HG03066 (cell line): Measurements from ENCODE around the gene SGPL1.
A peak's percentile ranks its signal among the peaks of the same experiment; 100 is the strongest.
"Not testable (repeated sequence)": the region's sequence is repeated elsewhere in the genome, so short reads cannot be mapped to it uniquely, and the experiment has no call there.

Experiments used
- ATAC-seq: cut with Tn5 transposase; IDR thresholded peaks from one replicate; pipeline ENCODE4 v1.9.1; 2021; ENCODE audit warnings: low read depth; ENCODE audit not compliant: unreplicated experiment

The SGPL1 gene, protein sequence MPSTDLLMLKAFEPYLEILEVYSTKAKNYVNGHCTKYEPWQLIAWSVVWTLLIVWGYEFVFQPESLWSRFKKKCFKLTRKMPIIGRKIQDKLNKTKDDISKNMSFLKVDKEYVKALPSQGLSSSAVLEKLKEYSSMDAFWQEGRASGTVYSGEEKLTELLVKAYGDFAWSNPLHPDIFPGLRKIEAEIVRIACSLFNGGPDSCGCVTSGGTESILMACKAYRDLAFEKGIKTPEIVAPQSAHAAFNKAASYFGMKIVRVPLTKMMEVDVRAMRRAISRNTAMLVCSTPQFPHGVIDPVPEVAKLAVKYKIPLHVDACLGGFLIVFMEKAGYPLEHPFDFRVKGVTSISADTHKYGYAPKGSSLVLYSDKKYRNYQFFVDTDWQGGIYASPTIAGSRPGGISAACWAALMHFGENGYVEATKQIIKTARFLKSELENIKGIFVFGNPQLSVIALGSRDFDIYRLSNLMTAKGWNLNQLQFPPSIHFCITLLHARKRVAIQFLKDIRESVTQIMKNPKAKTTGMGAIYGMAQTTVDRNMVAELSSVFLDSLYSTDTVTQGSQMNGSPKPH

DNA sequence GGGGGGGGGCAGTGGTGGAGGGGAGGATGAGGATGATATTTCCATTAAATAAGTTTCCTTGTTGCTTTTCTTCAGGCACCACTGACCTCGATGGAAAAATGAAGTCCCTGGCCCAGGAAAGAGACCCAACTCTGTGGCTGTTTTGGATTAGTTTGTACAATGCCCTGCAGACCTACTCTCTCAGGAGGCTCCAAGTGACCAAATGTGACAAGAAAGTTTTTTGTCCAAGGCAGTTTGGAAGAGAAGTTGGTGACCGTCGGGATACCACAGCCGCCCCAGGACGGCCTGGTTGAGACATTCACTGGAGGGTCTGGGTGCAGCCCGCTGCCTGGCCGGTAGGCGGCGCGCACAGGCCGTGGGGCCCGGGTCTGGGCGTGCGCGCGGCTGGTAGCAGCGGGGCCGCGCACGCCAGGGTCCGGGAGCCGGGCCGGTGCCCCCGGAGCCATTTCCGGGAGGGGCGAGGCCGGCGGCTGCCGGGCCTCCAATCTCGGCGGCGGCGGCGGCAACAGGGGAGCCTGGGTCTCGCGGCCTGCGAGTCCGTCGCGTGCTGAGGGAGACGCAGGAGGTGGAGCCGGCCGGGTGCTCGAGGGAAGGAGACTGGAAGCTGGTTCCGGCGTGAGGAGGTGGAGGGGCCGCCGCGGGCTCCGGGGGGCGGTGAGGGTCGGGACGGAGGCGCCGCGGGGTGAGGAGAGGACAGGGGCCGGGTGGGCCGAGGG lies at the start of gene SGPL1:
TSS of gene SGPL1 (plus strand) at position 445 of the 716 bp plus-strand sequence. CDS start 906 bp downstream, outside the sequence.
- peak; percentile 81 for ATAC-seq

DNA sequence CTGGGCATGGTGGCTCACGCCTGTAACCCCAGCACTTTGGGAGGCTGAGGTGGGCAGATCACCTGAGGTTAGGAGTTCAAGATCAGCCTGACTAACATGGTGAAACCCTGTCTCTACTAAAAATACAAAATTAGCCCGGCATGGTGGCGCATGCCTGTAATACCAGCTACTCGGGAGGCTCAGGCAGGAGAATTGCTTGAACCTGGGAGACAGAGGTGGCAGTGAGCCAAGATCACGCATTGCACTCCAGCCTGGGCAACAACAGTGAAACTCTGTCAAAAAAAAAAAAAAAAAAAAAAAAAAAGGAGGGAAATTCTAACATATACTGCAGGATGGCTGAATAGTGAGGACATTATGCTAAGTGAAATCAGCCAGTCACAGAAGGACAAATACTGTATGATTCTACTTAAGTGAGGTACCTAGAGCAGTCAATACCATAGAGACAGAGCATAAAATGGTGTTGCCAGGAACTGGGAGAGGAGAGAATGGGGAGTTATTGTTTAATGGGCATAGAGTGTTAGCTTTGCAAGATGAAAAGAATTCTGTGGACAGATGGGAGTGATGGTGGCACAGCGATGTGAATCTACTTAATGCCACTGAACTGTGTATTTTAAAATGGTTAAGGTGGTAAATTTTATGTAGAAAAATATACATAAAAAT lies 47.6 kb upstream of the SGPL1 start:
- not testable (repeated sequence) for ATAC-seq

DNA sequence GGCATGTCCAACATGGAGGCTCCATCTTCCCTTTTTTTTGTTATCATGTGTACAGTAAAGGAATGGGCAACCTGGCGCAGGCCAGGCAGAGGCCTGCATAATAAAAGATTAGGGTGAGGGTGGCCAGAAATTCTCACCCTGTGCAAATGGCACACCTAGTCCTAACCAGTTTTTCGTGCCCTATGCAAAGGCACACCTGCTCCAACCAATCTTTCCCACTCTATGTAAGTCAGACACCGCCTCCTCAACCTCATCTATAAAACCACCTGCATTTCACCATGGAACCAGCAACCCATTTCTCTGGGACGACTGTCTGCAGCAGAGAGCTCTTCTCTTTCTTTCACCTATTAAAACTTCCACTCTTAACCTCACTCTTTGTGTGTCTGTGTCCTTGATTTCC lies 46.6 kb upstream of the SGPL1 start:
- ATAC-seq = no peak

DNA sequence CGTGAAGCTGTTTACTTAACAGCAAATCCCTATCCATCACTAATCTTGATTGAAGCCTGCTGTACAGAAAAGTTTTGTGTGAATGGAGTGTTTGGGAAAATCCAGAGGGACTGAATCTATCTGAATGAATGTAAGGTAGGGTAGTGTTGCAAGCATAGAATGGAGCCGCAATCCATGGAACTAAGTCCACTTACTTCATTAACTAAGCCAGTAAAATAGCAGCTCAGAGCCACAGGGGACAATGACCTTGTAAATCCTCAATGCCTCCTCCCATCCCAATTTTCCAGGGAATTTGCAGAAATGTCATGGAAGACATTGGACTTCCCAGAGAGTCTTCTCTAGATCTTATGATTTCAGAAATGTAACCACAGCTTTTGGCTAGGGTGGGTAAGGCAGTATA lies 45.7 kb upstream of the SGPL1 start:
- ATAC-seq = no peak

DNA sequence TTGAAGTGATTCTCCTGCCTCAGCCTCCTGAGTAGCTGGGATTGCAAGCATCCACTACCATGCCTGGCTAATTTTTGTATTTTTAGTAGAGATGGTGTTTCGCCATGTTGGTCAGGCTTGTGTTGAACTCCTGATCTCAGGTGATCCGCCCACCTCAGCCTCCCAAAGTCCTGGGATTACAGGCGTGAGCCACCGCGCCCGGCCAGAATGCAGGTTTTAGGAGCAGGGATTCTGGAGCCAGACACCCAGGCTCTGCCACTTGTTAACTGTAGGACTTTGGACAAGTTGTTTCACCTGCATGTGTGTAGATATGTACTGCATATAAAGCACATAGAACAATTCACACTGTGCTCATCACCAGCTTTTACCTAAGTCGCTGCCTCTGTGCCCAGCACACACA lies 45.2 kb upstream of the SGPL1 start:
- ATAC-seq = not testable (repeated sequence)

DNA sequence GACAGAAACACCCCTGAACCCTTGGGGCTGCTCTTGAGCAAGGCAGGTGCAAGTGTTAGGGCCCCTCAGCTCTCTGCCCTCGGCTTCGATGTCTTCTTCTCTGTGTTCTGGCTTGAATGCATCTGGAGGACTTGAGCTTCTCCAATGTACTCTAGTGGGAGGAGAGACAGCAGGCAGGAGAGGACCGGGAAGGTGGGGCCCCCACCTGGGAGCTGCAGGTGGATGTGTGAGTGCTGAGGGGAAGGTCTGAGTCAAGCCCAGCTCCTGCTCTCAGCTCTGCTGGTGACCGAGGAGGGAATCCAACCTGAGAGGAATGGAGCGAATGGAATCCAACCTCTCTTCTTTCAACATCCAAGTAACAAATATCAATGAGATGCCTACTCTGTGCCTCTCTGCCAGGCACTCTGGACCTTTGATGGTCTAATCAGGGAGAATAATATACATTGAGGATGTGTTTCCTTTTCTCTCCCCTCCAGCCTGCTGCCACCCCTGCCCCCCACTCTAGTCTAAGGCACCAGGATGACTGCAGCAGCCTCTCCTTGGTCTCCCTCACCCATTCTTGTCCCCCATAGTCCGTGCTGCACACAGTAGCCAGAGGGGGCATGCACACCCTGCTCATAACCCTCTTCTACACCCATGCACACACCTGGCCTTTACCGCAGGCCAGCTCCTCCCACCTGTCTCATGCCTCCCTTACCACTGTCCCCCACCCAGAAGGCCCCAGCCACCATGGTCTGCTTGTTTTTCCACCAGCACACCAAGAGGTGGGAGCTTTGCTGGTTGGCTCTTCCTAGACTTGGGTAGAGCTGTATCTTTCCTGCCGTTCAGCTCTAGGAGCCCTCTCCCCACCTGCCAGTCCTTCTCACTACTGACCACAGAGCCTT lies 44.2 kb upstream of the SGPL1 start:
- no peak for ATAC-seq

DNA sequence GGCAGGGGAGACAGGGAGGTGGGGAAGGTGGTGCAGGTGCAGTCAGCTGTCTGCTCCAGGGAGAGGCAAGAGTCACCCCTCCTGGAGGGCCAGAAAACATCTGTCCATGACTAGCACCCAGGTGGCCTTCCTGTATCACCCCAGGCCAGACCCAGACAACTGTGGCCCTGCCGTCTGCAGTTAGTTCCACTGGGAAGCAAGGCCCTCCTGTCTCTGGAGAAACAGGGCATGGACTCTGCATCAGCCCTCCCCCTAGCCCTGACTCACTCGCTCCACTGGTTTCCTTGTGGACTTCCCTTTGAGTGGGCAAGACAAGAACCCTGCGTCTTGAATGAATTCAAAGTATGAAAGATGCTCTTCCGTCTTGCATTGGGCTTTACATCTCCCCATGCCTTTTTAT lies 43.1 kb upstream of the SGPL1 start:
- ATAC-seq = no peak

DNA sequence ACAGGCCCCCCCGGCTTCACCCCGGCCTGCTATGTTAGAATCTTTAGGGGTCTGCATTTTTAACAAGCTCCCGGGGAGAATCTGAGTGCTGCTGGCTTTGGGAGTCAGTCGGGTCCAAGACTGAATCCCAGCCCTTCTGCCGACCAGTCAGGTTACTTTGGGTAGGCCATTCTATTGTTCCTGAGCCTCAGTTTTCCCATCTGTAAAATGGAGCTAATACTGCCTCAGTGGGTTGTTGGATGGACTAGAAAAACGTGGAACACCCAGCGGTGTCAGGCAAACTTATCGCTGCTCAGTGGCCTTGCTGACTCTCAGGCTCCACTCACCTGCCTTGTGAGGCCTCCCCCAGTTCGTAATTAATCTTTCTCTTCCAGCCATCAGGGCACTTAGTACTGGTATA lies 42.3 kb upstream of the SGPL1 start:
- no peak for ATAC-seq

DNA sequence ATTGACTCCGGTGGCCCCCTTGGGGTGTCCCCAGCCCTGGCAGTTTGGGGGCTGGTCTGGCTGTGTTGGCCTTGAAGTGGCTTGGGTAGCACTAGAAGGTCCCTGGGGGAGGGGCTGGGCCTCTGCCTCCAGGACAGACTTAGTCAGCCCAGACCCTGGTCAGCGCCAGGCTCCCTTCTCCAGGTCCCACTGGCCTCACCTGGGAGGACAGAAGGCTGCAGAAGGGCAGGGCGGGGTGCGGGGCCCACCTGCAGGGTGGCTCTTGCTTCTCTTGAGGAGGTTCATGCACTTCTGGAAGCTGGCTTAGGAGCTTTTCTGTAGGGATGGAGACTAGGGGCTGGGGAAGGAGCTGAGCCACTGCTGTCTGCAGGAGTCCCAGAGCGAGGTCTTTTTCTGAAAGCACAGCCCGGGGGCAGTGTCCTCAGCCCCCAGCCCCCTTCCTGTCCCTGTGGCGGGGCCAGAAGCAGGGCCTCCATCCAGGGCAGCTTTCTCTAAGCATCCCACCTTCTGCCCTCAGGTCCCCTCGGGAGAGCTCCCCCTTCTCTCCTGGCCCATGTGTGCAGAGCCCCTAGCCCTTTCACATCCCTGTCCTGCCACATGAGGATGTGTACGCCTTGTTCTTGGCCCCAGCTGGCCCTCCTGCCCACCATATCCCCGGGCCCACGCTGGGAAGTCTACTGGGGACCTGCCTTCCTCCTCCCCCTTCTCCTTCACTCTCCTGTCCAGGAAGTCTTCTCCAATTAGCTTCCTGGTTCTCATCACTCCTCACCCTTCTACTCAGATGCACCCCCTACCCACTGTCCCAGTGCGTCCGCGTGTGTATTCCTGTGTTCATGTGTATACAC lies 41.6 kb upstream of the SGPL1 start:
- ATAC-seq = no peak

DNA sequence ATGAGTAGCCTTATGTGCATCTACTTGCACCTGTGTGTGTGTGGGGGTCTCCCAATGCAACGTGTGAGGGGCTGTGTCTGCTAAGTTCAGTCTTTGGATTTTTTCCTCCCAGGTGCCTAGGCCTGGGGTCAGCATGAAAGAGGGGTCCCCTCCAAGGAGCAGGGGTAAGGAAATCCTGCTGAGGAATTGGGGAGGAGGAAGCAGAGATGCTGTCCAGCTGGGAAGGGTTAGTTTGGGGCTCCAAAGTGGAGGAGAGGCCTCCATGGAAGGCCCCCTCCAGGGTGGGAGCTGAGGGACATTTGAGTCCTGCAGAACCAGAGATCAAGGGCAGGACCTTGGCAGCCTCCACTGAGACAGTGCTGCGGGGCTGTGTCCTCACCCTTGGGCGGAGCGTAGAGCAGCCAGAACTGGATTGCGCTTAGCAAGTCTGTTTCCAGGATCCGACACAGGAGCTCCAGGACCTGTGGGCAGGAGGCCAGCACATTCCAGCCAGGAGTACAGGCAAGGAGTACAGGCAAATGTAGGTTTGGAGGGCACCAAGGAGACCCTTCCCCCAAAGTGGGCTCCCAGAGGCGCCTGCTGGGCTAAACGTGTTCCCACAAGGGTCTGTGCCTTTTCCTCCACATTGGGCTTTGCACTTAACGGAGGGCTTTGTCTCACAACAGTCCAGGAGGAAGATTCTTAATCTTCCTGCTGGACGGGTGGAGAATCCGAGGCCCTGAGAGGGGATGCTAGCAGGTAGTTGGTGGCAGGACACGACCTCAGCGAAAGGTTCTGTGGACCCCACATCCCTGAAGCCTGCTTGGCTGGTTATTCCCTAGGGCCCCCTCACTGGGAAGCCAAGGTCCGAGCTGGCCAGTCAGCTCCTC lies 40.7 kb upstream of the SGPL1 start:
- no peak for ATAC-seq

DNA sequence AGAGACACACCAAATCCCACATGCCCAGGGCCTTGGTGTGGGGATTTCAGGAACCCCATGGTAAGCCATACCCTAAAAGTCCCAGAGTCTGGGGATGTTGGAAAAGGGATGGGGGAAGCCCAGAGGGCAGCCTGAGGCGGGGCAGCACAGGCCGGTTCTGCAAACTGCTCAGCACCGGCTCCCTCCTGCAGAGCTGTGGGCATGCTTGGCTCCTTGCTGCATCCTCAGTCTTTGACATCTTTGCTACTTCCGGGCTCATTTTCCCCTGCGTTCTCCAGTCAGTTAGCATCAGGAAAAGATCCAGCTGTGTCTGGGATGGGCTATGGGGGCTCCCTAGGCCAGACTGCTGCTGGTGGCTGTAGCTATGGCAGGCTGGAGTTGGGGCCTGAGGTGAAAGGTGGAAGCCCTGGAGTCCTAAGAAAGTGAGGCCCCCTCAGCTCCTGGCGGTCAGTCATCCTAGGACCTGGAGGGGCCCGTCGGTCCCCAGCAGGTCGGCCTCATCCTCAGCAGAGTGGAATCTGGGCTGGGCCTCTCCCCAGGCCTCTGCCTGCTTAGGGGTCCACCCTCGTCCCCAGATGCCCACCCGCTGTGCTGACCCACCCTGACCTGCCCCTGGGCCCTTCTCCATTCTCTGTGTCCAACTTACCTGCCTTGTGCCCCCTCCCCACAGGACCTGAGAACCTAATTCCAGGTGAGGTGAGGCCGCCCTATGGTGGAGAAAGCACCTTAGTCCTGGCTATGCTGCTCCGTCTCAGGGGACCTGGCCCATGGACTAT lies 39.9 kb upstream of the SGPL1 start:
- no peak for ATAC-seq

DNA sequence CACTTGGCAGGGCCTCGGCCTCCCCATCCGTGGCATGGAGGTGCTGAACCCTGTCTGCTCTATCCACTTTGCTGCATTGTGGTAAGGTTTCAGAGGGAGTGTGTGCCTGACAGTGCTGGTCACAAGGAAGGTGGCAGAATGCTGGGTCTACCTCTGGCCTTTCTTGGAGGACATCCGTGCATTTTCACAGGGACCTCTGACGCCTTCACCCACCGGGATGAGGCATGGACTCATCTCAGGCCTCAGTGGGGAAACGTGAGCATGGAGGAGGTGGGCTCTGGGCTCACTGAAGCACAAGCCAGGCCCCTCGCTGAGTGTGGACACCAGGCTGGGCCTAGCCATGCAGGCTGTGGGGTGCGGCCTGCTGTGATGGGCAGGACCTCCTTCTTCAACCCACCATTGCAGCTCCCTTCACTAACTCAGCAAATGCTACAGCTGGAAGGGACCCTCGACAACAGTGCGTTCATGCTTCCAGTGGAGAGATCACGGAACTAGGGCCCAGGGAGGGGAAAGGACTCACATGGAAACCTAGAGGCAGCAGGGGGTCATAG lies 39.2 kb upstream of the SGPL1 start:
- no peak for ATAC-seq

DNA sequence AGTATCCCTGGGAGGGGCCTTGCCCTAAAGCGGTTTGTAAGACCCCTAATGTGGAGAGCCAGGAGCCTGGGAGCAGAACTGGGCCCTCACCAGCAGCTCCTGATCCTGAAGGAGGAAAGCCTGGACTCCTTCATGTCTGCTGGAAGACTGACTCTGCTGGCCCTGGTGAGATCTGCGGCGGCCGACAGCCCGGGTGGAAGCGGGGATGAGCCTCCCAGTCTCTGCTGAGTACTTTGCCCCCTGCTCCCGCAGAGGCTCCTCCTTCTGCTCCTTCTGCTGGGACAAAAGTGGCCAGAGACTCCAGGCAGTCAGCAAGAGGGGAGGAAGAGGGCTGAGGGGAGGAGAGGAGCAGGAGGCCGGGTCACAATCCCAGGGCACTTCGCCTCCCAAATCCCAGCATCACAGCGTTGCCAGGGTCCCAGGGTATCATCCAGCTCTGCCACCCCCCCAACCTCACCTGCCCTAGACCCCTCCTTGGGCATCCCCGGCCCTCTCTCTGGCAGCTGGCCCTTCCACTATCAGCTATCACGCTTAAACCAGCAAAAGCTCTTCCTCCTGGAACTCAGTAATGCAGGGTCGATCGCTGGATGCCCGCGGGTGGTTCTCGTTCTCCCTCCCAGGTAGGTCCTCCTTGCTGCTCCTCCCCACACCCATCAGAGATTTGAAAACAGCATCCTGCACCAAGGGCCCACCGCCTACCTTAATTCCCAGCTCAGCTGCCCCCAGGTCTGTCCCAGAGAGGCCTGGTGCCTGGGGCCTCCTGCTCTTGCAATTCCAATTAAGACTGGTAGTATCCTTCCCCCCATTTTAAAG lies 38.5 kb upstream of the SGPL1 start:
- ATAC-seq = no peak

DNA sequence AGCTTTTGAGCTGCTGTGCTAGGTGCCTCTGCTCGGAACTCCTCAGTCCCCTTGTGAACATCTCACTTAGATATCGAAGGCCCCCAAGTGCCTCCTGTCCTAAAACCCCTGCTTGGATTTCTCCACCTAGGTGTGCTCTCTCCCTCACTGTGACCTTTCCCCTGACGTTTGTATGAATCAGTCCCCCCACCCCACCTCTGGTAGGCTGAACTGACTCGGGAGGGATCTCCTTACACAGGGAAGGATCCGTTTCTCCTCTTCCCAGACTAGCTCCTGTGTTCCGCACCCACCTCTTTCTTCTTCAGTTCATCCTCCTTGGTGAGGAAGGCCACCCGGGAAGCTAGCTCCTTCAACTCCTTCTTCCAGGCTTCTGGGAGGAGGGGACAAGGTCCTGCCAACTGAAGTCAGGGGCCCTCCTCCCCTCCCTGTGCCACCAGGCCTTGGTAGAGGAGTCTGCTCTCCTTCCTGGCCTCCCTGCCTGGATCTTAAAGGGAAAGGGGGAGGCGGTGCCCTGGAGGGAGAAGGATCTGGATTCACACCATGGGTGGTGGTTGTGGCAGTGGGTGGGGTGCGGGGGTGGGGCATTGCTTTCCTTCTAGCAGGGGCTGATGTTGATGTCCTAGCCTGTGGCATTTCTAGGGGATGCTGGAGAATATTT lies 37.4 kb upstream of the SGPL1 start:
- ATAC-seq = no peak

DNA sequence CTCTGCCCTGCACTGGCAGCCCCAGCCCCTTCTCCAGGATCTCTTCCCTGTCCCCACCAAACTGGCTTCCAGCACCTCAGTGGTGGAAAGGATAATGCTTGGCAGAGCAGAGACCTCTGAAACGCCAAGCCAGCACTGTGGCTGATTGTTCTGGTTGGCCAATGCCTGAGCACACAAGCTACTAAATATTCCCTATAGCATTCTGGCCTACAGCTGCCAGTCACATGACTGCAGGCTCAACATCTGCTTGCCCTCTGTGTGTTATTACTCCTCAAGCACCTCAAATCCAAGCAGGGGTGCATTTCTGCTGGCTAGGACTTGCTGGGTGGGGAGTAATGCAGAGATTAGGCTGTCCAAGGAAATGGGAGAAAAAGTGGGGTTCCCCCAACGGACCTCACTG lies 36.7 kb upstream of the SGPL1 start:
- no peak for ATAC-seq
